Measurements from ENCODE around the gene GKN1.

The GKN1 gene

DNA sequence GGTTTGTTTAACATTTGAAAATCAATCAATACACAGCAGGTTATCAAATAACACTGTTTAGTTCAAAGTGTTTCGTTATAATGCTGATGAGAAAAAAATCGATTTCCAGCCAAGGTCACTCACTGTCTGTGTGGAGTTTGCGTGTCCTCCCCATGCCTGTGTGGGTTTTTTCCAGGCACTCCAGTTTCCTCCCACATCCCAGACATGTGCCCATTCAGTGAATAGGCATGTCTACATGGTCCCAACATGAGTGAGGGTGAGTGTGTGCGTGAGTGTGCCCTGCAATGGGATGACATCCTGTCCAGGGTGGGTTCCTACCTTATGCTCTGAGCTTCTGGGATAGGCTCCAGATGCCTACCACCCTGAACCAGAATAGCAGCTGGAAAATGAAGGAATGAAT is 13.1 kb upstream of the GKN1 start:
- no peak for DNase-seq

DNA sequence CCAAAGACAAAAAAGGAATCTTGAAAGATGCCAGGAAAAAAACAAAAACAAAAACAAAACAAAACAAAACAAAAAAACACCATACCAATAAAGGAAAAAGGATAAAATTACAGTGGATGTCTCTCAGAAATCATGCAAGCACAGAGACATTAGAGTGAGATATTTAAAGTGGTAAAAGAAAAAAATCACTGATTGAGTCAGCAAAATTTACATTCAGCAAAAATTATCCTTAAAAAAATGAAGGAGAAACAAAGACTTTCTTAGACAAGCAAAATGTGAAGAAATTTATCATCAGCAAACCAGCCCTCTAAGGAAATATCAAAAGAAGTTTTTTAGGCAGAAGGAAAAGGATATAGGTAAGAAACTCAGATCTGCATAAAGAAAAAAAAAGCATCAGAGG is 10.2 kb upstream of the GKN1 start:
- DNase-seq: no peak

DNA sequence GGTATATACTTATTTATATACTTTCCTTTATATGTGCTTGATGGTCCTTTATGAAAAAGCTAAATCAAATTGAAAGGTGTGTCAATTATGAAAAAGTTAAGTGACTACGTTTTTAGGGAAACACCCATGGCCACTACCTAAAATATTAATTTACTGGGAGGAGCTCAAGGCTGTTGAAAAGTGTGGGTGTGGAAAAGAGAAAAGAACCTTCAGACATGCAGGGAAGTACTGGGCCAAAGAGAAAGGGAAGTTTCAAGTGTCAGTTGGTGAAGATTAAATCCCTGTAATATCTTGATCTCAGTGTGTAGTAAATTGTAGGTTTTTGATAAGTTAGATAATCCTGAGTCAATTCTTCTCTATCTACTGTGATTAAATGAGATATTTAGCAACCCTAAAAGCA is 6.2 kb upstream of the GKN1 start:
- no peak for DNase-seq

DNA sequence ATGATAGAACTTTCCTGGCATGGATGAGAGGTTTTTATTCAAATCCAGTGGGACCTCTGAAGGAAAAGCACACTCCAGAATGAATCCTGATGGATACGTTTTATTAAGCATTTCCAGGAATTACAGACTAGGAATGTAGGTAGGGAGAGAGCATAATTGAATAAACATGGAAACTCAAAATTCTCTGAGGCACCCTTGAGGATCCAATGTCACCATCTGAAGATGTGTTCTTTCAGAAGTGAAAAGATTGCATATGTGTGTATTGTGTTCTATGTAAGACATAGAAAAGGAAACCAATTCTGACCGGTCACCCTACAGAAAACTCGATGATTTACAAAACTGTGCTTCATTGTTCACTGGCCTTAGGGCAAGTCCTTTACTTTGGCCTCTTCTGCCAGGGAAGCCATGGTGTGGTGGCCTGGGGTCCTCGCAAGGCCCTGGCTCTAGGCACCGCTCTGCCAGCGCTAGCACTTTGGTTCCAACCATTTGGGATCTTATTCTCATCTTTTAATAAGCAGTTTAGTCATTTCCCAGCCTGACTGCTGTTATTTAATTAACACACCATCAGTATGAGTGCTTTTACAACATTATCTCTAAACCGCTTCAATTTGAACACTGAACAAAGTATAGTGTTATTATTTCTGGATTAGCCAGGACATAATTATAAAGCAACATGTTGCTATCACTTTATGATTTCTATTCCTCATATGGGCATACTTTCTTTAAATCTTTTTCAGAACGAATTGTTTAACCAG is 4.5 kb upstream of the GKN1 start:
- DNase-seq: no peak

DNA sequence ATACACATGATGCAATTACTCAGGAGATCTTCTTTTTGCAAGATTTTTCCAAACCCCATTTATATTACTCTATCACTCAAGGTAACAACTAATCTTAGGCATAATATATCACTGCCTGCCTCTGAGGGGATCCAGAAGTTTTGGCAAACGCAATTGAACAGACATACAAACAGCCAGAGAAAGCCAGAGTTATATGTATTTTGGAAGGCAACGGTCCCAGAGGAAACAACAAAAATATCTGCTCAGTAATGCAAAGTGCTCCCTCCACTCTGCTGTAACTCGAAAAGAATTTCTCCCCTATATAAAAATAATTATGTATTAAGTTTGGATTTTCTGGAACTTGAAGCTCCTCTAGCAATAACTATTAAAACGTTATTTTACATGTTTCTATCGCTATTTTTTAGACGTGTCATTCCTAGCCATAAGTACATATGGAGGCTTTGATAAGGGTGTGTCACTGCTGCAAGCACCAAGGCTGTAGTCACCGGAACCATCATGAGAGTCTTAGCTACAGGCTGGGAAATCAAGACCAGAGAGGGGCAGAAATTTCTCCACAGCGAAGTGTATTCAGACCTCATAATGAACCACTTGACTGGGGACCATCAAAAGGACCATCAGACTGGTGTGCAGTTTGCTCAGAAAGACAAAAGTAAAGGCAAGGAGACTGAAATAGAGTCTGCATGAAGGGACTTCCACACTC is 3.7 kb upstream of the GKN1 start:
- DNase-seq: no peak

DNA sequence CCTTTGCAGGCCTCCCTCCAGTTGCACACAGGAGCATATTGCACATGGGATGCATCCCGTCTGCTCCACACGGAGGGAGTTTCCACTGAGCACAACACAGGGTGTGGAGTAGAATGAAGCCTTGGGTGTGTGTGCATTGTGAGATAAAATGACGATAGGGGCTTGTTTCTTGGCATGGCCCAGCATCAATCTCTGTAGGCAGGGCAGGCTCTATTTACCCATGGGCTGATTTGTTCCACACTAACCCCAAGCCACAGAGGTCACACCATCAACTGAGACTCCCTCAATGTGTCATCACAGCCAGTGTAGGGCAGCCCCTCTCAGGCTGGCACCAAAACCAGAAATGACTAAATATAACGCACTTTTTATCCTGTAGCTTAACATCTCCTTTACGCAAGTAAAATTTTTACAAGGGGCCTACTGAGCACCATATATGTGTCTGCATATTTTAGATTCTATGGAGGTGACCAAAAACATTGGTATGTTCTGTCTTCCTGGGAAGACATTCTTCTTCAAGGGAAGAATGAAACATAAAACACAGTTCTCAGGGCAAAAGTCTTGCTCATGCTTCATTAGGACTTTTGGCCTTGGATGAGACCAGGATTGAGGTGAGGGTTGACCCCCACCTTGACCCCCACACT is 2.7 kb upstream of the GKN1 start:
- no peak for DNase-seq

DNA sequence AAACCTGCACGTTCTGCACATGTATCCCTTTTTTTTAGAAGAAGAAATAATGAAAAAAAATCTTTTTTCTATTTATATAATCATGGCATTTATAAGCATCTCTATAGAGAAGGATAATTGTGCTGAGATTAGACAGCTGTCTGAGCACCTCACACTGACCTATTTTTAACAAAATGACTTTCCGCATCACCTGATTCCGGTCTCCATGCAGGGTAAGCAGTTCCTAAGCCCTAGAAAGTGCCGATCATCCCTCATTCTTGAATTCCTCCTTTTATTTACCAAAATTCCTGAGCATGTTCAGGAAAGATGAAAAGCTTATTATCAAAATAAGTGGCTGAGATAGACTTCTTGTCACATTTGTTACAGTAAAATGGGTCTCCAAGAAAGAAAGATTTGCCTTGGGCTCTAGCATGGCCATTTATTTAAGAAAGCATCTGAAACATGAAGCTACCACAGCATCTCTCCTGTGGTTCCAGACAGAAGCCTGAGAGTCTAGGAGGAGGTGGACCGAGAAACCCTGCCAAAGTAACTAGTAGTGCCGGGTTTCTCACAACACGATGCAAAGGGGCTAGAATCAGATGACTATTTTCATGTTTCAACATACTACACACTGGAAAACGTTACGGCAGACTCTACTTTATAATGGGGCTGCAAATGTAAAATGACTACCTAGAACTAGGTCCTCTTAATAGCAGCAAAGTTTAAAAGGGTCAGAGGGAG is 670 bp downstream of the GKN1 start:
- no peak for DNase-seq

DNA sequence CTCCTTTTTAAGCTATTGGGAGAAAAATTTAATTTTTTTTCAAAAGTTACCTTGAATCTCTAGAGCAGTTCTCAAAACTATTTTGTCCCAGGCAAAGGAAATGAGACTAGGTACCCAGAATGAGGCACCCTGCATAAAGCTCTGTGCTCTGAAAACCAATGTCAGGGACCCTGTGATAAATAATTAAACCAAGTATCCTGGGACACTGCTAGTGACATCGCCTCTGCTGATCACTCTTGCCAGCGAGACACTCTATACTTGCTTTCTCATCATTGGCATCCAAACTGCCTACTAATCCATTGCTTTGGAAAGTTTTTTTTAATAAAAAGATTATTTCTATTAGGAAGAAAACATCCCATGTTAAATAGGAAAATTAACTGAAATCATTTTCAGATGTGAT is 1.4 kb downstream of the GKN1 start:
- no peak for DNase-seq

DNA sequence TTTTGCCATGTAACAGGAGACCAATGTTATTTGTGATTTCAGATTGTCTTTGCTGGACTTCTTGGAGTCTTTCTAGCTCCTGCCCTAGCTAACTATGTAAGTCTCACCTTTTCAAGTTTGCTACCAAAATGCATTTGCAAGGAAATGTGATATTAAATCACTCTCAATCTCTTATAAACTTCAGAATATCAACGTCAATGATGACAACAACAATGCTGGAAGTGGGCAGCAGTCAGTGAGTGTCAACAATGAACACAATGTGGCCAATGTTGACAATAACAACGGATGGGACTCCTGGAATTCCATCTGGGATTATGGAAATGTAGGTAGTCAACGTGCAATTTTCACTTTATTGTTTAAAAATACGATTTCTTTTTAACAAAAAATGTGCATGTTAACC is 3.0 kb downstream of the GKN1 start:
- DNase-seq: no peak

DNA sequence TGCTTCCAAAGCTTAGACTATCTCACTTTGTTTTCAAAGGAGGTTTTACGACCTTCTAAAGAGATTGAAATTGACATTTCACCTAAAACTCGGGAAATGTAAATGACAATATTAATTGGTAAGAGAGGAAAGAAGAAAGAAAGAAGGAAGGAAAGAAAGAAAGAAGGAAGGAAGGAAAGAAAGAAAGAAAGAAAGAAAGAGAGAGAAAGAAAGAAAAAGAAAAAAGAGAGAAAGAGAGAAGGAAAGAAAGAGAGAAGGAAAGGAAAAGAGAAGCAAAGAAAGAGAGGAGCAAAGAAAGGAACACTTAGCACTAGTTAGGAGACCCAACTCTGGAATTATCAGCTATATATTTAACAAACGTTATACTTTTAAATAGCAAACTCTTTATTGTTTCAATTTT is 3.7 kb downstream of the GKN1 start:
- no peak for DNase-seq

DNA sequence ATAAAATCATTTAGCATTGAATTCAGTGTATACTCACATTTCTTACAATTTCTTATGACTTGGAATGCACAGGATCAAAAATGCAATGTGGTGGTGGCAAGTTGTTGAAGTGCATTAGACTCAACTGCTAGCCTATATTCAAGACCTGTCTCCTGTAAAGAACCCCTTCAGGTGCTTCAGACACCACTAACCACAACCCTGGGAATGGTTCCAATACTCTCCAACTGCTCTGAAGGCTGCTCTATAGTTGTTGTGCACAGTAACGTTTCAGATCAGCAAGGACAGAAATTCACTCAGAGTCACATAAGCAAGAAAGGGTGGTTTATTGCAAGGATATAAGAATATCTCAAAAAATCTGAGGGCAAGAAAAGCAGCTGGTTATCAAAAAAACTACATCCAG is 6.5 kb downstream of the GKN1 start:
- no peak for DNase-seq

DNA sequence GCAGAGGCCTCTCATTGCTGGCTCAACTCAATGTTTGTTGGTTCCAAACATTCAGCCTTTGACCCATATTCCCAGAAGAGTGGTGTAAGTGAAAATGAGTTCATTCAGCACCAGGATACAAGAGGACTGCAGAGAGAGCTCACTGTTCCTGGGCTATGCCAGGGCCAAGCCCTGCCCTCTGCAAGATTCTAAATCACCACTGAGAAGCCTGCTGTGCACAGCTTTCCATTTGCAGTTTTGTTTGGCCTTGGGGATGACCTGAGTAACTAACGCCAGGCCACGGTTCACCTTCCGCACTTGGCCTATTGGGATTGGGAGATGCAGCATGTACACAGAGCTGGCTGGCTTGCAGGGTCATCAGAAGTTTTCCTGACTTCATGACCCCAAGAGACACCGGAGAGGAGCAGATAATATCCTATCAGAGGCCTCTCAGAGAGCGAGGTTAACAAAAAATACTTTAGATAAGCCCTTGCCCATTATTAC is 12.6 kb downstream of the GKN1 start:
- no peak for DNase-seq

DNA sequence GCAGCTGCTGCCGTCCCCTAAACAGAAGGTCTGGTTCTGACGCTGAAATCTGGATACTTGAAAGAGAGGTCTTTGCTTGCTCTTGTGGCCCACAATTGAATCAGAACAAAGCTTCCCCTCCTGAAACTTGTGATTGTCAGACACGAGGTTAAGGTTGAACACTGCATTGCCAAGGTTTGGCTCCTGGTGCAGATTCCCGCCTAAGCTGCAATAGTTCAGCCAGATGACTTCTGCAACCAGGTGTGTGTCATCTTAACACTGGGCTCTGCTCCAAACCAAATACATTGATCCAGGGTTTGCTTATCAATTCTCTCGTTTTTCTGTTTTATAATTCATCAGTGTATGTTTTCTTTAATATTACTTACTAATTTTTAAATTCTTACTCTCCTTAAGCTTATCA is 14.6 kb downstream of the GKN1 start:
- no peak for DNase-seq

DNA sequence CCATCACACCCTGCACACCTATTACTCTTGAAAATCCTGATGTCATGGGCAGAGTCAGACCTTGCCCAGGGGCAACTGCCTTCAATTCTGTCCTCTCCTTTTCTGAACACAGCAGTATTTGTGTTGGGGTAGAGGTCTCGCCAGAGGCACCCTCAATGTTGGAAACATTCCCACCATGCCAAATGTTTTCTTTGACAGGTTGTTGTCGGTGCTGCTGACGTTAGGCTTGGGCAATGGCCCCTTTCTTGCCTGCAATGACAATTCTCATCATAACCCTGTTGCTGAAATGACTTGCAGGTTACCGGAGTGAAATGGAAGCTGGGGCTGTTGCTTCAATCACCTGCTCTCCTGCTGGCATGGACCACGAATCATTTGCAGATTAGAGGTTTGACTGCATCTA is 17.9 kb downstream of the GKN1 start:
- DNase-seq: no peak

DNA sequence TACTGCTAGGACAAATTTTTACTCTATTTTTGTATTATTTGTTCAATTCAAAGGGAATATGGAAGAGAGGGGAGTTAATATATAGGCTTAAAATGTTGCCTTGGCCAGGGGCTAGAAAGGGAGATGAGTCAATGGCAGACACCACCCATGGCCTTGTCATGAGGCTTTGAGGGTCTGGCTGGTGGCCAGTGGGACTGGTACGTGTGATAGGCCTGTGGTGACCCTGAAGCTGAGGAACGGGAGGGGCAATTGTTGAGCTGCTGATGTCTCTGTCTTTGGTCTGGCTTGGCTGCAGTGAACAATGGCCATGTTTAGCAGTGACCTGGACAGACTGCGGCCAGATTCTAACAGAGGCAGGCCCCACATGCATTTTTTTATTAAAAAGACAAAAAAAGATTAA is 18.5 kb downstream of the GKN1 start:
- no peak for DNase-seq

DNA sequence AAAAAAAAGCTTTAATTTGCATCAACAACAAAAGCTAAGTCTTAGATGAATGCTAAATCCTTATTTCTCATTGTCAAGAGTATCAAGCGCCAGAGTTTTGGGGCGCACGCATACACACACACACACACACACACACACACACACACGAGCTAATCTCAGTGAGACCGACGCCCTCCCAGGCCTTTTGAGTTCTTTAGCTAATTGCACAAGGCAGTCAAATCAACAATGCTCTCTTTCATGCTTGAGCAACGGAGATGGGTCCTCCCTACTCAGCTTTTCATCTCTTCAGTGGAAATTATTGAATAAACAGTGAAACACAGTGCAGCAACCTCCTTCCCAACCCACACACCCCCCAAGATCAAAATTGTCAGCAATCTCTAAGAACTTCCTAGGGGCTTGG is 19.2 kb downstream of the GKN1 start:
- DNase-seq: no peak

DNA sequence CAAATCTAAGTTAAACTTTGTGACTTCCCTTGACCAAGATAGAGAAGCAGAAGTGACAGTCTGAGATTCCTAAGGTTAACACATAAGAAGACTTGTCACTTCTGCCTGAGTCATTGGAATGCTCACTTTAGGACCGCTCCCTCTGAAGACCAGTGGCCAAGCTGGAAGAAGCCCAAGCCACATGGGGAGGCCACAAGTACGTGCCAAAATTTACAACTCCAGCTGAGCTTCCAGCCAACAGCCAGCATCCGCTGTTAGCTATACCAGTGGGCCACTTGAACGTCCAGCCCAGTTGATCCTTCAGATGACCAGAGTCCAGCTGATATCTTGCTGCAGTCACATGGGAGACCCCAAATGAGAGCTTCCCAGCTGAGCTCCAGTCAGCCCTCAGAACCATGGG is 20.4 kb downstream of the GKN1 start:
- no peak for DNase-seq

DNA sequence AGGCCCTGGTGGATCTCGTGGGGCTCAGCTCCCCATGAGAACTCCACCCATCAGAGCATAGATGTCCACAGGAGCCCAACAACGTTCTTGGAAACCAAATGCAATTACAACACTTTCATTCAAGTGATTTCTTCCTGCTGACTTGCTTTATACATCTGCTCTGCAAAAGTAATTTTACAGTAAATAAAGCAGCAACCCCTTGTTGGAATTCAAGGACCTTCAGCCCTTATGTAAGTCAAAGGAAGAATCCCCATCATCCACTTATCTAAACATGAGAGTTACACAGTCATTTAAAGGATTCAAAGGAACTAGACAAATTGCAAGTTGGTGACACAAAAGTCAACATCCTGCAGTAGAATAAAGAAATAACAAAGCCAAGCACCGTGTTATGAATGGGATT is 21.5 kb downstream of the GKN1 start:
- DNase-seq: no peak

DNA sequence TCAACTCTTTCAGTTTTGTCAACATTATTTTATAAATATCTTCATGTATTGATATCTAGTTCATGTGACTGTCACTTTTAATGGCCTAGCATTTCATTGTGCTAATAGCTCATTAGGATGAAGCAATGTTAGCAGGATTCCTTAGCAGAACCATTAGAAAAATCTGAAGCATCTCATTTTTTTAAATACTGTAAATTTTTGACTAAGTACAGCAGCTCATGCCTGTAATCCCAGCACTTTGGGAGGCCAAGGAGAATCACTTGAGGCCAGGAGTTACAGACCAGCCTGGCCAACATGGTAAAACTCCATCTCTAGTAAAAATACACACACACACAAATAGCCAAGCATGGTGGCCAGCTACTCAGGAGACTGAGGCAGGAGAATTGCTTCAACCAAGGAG is 23.0 kb downstream of the GKN1 start:
- DNase-seq: no peak

DNA sequence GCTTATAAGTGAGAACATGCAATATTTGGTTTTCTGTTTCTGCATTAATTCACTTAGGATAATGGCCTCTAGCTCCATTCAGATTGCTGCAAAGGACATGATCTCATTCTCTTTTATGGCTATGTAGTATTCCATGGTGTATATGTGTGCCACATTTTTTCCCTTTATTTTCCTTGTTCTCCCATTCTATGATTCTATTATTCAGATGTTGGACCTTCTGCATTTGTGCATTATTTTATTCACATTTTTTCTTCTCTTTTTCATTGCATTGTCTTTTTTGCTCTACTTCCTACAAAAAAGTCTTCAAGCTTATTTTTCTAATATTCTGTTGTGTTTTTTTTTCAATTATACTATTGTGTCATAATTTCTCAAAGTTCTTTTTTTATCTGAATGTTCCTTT is 27.4 kb downstream of the GKN1 start:
- no peak for DNase-seq

DNA sequence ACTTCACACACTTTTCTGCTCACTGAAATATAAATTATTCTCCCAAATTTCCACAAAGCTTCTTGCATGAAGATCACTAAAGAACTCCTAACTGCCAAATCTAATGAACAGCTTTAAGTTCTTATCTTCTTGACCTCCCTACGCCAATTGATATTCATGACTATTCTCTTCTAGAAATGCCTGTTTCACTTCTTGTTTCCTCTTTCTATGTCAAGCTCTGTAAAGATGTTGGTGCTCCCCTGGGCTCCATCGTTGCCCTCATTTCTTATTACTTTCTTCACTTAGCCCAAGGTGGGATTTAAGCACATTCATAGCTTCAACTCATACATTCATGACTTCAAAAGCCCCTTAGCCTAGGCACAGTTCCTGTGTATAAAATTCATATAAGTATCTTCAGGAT is 29.3 kb downstream of the GKN1 start:
- DNase-seq: no peak

DNA sequence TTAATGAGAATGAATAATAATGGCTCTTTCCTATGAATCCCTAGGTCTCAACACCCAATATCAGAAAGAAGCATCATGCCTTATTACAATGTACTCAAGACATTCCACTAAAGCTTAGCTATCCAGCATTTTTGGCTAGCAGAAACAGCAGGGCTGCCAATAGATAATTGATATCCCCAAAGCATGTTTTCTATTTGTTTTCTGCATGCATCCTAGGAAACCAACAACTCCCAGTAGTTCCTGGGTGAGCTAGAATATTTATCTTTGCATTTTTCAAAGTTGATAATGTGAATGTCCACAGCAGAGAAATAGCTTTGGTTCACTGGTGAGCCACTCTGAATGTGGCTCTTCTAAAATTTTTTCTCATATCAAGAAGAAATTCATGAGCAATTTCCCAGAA is 32.7 kb downstream of the GKN1 start:
- DNase-seq: no peak

DNA sequence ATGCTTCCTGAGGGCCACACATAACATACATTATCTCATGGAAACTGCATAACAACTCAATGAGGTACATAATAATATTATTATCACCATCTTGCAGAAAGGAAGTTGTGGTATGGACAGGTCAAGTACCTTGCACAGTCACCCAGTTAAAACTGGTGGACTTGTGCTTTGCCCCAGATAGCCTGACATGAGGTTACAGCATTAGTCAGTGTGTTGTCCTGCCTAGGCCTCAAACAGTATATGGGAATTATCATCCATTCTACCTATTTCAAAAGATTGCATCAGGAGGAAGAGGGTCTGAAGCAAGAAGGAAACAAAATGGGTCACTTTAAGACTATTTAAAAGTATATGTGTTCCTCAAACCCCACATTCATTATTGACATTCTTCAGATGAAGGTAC is 33.2 kb downstream of the GKN1 start:
- DNase-seq: no peak
